ENCODE measurements around the gene CYP3A7.
"Not testable (repeated sequence)": the region's sequence is repeated elsewhere in the genome, so short reads cannot be mapped to it uniquely, and the experiment has no call there.

CYP3A7 gene

GRCh38 chr7:99698867-99699730 is 35.9 kb downstream of the CYP3A7 start:
- peak; percentile 54 for DNase-seq

GRCh38 chr7:99694912-99695304 is 40.1 kb downstream of the CYP3A7 start:
- DNase-seq, result no peak

GRCh38 chr7:99694201-99694911 is 40.6 kb downstream of the CYP3A7 start:
- peak; percentile 53 for DNase-seq

GRCh38 chr7:99693427-99694200 is 41.4 kb downstream of the CYP3A7 start:
- DNase-seq, result peak; percentile 87

GRCh38 chr7:99693100-99693426 is 41.9 kb downstream of the CYP3A7 start:
- DNase-seq, result no peak

GRCh38 chr7:99692563-99692962 is 42.4 kb downstream of the CYP3A7 start:
- DNase-seq, result not testable (repeated sequence)

GRCh38 chr7:99691658-99692057 is 43.3 kb downstream of the CYP3A7 start:
- DNase-seq, result not testable (repeated sequence)

- not testable (repeated sequence) for DNase-seq
These were observed 44.1 kb downstream of the CYP3A7 start for GRCh38 chr7:99690918-99691317.

GRCh38 chr7:99685871-99686608 is 49.0 kb downstream of the CYP3A7 start:
- not testable (repeated sequence) for DNase-seq

GRCh38 chr7:99685129-99685758 is 49.8 kb downstream of the CYP3A7 start:
- no peak for DNase-seq

GRCh38 chr7:99679400-99680191 is 55.4 kb downstream of the CYP3A7 start, which contains the start of gene CYP3A5:
Gene CYP3A5 (minus strand): TSS chr7:99679996. CDS start chr7:99679896, 100 bp downstream.
- peak; percentile 21 for DNase-seq

- peak; percentile 89 for DNase-seq
These were observed 56.0 kb downstream of the CYP3A7 start for GRCh38 chr7:99679032-99679399.

GRCh38 chr7:99677648-99678045 is 57.3 kb downstream of the CYP3A7 start:
- no peak for DNase-seq

GRCh38 chr7:99677013-99677647 is 57.9 kb downstream of the CYP3A7 start:
- DNase-seq, result no peak

GRCh38 chr7:99674995-99675742 is 59.8 kb downstream of the CYP3A7 start:
- DNase-seq, result no peak

GRCh38 chr7:99672573-99672972 is 62.4 kb downstream of the CYP3A7 start:
- no peak for DNase-seq

GRCh38 chr7:99669782-99670181 is 65.2 kb downstream of the CYP3A7 start:
- DNase-seq, result no peak

- DNase-seq, result no peak
These were observed 66.5 kb downstream of the CYP3A7 start for GRCh38 chr7:99668541-99668940.

- DNase-seq, result no peak
These were observed 67.8 kb downstream of the CYP3A7 start for GRCh38 chr7:99667179-99667578.

GRCh38 chr7:99666013-99666395 is 69.0 kb downstream of the CYP3A7 start:
- no peak for DNase-seq
